Hematopoietic multipotent progenitor cell (in vitro differentiated cells): Measurements from ENCODE around the gene OR4F17. TPM values are rescaled to one million over a fixed set of nuclear protein-coding genes. Genes with fewer than 3 reads are reported as not detected.
"Not testable (repeated sequence)": the region's sequence is repeated elsewhere in the genome, so short reads cannot be mapped to it uniquely, and the experiment has no call there.

Experiments used
- DNase-seq, 3 donors: peaks; one replicate each; pipeline ENCODE4 v3.0.0-alpha.2; 2011 to 2015; ENCODE audit warnings: low read depth in 2 of 3, low spot score in 2 of 3
- total RNA-seq: library from RNA; depleted of rRNA; stranded (reverse); fragments of >200 nt; gene quantifications from one replicate; pipeline ENCODE4 v1.2.3, GENCODE V29; 2012

The OR4F17 gene
- total RNA-seq, result under 0.01 TPM

- DNase-seq, result not testable (repeated sequence)
Measured at GRCh38 chr19:106804-107203, at the start of gene OR4F17. TSS of gene OR4F17 (plus strand) at chr19:107104. CDS start at chr19:110679, 3,575 bp downstream.

GRCh38 chr19:70793-71192 lies 36.1 kb upstream of the OR4F17 start:
- DNase-seq, result not testable (repeated sequence)

GRCh38 chr19:82864-83263 lies 24.0 kb upstream of the OR4F17 start:
- DNase-seq, result not testable (repeated sequence)

- DNase-seq, result not testable (repeated sequence)
Measured at GRCh38 chr19:83626-84025, 23.3 kb upstream of the OR4F17 start.

- not testable (repeated sequence) for DNase-seq
Measured at GRCh38 chr19:90678-91077, 16.2 kb upstream of the OR4F17 start.

- DNase-seq, result not testable (repeated sequence)
Measured at GRCh38 chr19:94794-95193, 12.1 kb upstream of the OR4F17 start.

- DNase-seq, result not testable (repeated sequence)
Measured at GRCh38 chr19:97647-98046, 9.3 kb upstream of the OR4F17 start.

- not testable (repeated sequence) for DNase-seq
Measured at GRCh38 chr19:120443-121140, 13.7 kb downstream of the OR4F17 start.

Other genes with a start within 250 kb of the OR4F17 start
- 1.1 TPM for gene PLPP2, start 184.3 kb downstream of the OR4F17 start, total RNA-seq
- gene MIER2, start 237.7 kb downstream of the OR4F17 start, total RNA-seq, result 10.5 TPM